HG02852 (cell line): Measurements from ENCODE around the gene PEX1.
"Not testable (repeated sequence)": the region's sequence is repeated elsewhere in the genome, so short reads cannot be mapped to it uniquely, and the experiment has no call there.

Source experiments
- ATAC-seq: cut with Tn5 transposase; IDR thresholded peaks from one replicate; pipeline ENCODE4 v1.9.1; 2021; ENCODE audit warnings: mild to moderate bottlenecking, moderate library complexity; ENCODE audit not compliant: unreplicated experiment

Gene PEX1

DNA sequence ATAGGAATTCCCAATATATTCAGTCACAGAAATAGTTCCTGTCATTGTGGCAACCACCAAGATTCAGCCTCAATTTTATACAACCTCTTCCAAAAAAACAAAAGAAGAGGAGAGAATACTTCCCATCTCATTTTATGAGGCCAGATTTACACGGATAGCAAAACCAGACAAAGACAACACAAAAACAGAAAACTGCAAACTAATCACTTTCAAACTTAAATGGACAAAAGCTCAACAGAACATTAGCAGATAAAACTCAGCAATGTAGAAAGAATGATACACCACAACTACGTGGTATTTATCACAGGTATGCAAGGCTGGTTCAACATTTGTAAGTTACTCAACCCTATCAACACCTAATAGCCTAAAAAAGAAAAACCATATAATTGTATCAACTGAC is 22.0 kb downstream of the PEX1 start:
- ATAC-seq = no peak

DNA sequence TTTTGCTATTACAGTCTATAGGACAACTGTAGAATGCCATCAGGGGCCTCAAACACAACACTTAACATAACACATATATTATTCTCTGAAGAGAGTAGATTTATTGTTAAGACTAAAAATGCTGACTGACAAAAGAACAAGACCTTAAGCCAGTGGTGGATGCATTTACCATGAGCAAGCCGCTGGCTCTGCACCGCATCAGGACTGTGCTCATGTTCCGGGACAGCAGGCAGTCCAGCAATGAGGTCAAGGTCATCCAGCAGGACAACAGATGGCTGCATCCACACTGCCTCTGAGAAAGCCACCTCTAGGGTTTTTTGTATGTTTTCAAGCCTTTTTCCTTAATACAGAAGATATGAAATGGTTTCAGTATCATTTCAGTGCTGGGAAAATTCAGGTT is 23.8 kb downstream of the PEX1 start:
- no peak for ATAC-seq

DNA sequence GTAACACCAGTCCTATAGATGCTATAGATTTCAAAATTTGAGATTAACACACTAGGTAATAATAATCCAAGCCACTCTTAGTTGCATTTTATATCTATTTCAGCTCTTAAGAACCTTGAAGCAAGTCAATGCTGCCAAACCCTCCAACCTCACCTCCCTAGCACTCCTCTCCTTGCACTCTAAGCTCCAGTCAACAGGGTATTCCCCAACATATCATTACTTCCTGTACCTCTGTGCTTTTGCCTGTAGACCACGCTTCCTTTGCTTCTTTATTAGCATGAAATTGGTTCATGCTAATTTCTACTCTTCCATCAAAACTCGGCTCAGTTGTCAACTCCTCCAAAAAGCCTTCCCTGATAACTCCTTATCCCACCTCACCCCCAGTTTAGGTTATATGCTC is 24.6 kb downstream of the PEX1 start:
- ATAC-seq = no peak

DNA sequence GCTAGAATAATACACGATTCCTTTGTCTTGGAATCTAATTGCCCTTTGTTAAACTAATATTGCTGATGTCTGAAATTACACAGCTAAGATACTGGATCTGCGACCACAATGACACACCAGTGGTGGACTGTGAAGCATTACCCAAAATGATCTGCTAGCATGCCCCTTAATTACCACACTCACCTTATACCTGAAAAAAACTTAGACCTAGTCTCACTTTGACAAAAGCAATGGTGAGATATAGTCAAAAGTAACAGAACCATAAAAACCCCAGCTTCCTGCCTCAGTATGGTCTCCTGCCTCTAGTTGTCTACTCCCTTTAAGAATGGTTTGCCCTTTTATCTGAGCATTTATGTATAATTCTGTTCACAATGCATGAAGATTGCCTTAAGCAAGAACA is 29.8 kb downstream of the PEX1 start:
- ATAC-seq = no peak

DNA sequence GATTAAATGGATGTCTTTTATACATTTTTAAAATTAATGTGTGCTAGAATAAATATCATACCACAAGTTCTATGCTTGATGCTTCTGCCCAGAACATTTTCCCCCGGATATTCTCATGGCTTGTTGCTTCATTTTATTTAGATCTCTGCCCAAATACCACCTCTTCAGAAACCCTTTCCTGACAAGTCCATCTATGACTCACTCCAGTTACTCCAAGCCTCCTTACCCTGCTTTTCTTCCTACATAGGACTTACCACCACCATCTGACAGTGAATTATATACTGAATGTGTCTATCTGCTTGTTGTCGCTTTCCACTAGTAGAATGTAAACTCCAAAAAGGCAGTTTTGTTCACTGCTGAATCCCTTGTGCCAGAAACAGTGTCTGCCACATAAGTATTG is 31.4 kb downstream of the PEX1 start:
- ATAC-seq = no peak

DNA sequence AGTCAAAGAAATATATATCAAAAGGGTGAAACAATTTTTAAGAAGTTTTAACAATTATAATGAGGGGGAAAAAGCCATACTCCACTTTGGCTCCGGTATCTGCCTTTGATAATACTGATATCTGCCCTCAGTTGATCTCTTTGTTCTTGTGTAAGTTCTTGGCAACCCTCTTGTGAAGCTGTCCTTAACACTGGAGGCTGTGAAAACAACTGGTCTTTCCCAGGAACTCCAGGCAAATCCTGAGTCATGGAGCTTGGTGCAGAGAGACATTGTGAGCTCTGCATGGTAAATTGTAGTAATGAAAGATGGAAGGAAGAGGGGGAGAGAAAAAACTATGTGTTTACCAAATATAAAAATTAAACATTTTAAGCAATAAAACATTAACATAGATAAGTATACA is 38.7 kb downstream of the PEX1 start:
- ATAC-seq = no peak

DNA sequence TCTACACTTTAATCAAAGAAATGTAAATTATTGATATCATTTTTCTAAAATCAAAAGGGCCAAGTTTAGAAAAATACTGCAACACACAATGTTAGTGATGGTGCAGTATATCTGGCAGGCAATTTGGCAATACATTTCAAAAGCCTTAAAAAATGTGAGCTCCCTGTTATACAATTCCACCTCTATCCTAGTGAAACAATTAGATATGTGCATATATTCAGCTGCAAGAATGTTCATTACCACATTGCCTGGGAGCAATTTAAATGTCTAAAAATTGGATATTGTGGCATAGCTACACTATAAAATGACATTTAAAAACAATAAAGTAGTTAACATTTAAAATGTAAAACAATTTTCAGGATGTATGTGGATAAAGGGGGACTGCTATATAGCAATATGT is 40.5 kb downstream of the PEX1 start:
- ATAC-seq = no peak

DNA sequence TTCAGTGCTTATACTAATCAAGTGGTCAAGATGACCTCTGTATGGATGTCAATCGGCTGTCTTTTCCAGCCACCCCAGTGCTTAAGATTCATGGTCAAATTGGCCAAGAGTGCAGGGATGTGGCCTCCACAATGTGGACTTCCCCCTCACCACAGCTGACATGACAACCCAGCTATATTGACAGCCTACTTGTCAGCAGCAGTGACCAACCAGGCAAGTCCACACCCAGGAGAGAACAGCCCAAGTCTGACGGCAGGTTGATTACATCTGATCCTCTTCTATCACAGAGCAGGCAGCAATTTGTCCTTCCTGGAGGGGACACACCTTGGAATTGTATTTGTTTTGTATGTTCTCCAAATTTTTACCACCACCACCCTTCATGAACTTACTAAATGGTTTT is 42.3 kb downstream of the PEX1 start:
- ATAC-seq = no peak

DNA sequence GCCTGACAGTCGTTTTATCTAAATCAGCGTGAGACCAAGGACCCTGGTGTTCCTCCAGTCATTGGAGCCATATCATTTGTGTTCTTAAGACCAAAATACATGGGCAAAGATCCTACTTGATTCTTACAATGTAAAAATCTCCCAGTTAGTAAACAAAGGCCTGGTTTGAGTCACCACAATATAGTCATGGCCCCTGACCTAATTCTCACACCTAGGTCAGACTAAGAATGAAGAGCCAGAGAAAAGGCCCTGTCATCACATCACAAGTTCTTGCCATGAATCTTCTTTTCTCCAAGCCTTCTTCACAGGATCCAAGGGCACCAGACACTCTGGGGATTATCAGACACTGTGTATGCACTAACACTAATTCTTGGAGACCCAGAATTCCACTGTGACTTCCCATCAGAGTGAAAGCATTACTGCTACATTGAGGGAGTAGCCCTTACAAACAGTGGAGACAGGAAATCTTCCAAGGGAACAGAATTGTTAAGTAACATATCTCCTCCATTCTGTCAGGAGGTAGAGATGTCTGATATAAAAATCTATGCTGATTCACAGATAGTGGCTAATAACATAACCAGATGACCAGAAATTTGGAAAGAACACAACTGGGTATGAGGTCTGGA is 42.9 kb downstream of the PEX1 start:
- no peak for ATAC-seq

DNA sequence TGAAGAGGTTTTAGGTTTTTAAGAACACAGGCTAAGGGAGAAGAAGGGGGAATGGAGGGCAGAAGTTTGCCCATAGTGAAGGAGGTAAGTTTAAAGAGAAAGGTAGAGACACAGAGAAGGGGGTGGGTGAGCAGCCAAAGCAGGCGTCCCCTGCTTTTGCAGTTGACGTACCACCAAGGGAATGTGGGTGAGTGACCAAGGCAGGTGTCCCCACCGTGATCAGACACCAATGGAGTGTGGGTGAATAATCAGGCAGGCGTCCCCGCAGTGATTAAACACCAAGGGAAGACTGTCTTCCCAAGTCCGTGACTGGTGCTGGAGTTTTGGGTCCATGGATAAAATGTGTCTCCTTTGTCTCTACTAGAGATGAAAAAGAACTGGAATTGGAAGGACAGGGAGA is 44.1 kb downstream of the PEX1 start:
- ATAC-seq = not testable (repeated sequence)

DNA sequence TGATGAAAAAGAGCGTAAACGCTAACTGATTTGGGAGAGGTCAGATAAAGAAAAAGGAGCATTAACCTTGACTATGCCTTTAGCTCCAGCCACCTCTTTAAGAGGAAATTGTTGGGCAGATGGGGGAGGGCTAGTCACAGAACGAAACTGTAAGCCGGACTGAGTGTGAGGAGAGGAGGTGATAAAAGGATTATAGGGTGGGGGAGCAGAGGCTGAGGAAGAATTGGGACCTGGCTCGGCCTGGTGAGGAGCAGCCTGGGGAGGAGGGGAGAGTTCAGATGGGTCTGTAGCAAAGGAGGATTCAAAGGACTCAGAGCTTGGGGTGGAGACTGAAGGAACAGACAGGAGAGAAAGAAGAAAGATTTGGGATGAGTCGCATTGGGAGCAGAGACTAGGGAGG is 44.7 kb downstream of the PEX1 start:
- not testable (repeated sequence) for ATAC-seq

DNA sequence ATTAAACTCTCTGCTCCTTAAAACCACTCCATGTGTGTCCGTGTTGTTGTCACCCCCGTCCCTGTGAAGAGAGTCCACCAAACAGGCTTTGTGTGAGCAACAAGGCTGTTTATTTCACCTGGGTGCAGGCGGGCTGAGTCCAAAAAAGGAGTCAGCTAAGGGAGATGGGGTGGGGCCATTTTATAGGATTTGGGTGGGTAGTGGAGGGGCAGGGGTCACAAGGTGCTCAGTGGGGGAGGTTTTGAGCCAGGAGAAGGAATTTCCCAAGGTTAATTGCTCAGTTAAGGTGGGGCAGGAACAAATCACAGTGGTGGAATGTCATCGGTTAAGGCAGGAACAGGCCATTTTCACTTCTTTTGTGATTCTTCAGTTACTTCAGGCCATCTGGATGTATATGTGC is 49.2 kb downstream of the PEX1 start:
- ATAC-seq = not testable (repeated sequence)

DNA sequence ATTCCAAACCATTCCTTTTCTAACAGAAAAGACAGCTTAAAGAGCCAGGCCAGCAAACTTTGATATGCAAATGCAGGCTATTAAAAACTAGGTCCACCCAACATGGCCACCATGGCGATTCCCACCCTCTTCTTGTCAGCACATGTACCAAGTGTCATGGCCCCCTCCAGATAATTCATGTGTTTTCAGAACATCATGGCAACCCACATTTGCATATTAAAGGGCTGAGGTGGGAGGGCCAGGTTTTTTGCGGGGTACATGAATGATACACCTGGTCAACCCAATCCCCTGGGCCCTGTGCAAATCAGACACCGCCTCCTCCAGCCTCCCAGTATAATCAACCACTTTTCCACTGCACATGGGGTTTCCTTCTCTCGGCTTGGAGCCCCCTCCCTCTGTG is 49.6 kb downstream of the PEX1 start:
- ATAC-seq = no peak

DNA sequence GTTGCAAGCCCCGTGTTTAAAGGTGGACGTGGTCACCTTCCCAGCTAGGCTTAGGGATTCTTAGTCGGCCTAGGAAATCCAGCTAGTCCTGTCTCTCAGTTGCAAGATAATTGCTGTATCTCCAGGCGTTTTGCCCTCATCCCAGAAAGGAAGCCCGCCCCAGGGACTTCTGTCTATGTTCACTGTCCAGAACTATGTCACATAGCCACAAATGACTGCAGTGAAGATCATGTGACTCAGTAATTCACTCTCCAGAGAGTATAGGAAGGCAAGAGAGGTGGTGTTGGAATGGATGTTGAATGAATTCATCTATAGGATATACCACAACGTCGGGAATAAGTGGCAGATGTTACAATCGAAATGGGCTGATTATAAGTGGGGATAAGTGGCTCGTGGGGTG is 50.2 kb downstream of the PEX1 start:
- ATAC-seq = no peak

DNA sequence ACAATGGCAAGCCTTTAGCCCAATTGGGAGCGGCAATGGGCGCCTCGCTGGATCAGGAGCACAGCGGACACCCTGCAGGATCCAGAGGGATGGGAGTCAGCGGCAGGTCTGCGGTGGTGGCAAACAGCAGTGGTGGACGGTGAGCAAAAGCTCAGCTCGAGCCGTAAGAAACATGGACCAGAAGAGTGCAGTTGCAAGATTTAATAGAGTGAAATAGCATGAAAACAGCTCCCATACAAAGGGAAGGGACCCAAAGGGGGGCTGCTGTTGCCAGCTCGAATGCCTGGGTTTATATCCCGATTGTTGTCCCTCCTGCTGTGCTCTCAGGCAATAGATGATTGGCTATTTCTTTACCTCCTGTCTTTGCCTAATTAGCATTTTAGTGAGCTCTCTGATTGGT is 50.6 kb downstream of the PEX1 start, which contains the start of gene ERVW-1:
ERVW-1 (minus strand) TSS at position 266 of the 400 bp plus-strand sequence. CDS start 7,565 bp downstream, outside the sequence.
- not testable (repeated sequence) for ATAC-seq

DNA sequence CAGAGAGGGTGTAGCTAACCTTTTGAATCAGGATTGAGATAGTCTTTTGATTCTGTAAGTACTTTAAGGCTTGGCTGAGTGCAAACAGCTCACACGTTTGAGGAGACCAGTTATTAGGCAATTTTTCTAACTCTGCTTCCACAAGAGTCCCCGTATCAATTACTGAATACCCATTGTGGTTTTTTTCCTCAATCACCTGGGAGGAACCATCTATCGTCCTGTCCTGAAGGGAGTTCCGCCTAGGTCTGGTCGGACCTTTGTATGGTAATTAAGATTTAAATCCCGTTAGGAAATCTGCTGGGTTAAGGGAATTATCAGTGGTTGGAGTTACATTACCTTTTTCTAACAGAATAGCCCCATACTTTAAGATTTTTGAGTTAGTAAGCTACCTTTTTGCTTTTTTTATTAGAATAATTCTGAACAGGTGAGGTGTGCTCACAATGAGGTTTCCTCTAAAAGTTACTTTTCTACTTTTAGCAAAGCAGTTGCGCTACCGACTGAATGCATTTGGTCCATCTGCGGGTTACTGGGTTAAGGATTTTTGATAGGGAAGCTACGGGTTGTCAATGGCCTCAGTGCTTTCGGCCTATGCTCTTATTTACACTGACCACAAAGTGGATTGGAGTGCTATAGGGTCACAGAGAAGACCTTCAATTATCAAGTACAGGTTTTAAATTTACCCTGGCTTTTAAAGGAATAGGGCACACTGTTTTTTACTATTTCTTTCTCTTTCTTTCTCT is 52.3 kb downstream of the PEX1 start:
- ATAC-seq = not testable (repeated sequence)

DNA sequence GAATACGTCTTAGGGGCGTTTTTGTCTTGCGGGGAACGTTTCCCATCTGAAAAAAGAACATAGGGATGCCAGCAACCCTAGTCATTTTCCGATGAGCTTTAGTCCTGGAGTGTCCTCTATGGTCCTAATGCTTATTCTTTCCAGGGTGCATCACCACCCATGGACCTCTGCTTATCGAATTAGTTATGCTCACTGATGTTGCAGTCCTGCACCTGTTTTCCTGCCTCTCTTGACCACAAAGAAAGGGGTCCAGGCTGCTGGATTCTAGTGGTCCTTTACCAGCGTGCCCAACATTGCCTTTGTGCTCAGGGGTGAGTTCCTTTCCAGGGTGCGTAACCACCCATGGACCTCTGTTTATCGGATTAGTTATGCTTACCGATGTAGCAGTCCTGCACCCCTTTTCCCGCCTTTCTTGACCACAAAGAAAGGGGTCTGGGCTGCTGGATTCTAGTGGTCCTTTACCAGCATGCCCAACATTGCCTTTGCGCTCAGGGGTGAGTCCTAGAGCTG is 53.0 kb downstream of the PEX1 start:
- not testable (repeated sequence) for ATAC-seq

DNA sequence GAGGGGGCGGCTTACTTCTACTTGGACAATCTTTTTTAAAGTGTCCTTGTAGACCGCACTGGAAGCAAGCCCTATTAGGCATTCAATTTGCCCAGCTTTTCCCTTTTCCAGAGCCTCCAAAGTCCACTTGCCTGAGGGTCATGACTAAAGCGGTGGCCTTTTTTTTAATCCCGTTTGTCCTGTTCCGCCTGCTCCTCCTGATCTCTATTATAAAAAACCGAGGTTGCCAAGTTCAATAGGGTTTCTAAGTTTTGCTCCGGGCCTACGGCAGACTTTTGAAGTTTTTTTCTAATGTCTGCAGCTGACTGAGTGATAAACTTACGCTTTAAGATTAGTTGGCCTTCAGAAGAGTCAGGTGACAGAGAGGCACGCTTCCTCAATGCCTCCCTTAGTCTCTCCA is 54.3 kb downstream of the PEX1 start:
- not testable (repeated sequence) for ATAC-seq

DNA sequence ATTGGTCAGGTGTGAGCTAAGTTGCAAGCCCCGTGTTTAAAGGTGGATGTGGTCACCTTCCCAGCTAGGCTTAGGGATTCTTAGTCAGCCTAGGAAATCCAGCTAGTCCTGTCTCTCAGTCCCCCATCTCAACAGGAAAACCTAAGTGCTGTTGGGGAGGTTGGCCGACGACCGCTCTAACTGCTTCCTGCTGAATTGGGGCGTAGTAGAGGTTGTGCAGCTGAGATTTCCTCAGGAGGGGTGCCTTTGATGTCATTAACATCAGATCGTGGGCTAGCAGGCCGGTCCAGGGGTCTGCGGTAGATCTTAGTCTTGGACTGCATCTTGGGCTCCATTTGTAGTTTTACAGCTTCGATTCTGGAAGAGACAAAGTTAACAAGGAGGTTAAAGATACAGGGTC is 59.7 kb downstream of the PEX1 start:
- not testable (repeated sequence) for ATAC-seq

DNA sequence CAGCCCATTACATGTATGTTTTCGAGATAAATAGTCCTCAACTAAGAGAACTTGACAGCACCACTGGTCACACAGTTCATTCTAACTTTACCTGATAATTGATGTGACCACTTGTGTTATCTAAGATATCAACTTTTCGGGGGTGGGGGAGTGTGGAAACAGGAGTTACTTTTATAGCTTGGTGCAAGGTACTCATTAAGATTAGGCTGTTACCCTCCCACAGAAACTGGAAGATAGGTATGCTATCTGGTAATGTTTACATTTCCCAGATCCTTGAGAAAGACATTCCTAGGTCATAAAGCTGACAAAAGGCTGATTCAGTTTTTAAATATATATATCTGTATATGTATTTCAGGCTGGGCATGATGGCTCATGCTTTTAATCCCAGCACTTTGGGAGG is 61.6 kb downstream of the PEX1 start:
- ATAC-seq = no peak

DNA sequence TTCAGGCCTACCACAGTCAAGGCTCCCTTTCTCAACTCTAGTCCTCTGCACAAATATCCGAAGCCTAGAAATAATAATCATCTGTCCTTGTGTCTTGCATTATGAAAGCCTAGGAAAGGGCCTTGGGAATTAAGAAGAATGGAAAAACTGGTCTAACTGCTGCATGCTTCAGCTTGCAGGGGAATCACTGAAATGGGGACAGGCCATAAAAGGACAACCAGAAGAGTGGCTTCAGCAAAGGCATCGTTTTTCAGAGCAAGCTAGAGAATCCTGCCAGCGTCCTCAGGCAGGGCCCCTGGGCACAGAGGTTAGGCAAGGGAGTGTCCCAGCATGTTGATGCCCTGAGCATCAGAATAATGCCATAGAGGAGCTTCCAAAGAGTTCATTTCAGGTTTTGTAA is 63.8 kb downstream of the PEX1 start:
- ATAC-seq = no peak

DNA sequence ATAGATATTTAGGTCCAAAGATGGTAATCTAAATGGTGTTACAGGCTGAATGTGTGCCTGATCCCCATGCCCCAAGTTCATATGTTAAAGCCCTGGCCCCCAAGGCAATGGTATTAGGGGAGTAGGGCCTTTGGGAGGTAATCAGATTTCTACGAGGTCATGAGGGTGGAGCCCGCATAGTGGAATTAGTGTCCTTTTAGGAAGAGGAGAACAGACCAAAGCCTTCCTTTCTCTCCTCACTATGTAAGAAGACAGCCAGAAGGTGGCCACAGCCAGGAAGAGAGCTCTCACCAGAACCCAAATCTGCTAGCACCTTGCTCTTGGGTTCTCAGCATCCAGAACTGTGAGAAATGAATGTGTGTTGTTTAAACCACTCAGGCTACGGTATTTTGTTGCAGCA is 65.8 kb downstream of the PEX1 start:
- ATAC-seq = no peak
